Measurements from ENCODE around the gene FEZF1.

DNA sequence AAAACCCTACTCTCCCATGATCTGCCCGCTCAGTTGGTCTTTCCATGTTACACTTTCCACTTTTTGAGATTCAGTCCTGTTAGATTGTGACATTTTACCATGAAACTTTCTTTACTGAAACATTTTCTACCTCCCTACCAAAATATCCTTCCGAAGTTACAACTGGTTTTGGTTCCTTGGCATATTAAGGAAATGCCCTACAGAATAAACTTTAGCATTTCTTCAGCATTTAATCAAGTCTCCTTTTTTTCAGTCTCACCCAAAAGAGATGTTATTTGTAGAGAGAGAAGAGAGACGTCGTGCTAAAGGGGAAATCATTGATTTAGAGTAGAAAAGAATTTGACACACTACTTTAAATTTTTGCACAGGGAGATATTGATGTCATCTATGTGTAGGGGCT, 9.7 kb upstream of the FEZF1 start:
- TF ChIP-seq, protein P1, sequence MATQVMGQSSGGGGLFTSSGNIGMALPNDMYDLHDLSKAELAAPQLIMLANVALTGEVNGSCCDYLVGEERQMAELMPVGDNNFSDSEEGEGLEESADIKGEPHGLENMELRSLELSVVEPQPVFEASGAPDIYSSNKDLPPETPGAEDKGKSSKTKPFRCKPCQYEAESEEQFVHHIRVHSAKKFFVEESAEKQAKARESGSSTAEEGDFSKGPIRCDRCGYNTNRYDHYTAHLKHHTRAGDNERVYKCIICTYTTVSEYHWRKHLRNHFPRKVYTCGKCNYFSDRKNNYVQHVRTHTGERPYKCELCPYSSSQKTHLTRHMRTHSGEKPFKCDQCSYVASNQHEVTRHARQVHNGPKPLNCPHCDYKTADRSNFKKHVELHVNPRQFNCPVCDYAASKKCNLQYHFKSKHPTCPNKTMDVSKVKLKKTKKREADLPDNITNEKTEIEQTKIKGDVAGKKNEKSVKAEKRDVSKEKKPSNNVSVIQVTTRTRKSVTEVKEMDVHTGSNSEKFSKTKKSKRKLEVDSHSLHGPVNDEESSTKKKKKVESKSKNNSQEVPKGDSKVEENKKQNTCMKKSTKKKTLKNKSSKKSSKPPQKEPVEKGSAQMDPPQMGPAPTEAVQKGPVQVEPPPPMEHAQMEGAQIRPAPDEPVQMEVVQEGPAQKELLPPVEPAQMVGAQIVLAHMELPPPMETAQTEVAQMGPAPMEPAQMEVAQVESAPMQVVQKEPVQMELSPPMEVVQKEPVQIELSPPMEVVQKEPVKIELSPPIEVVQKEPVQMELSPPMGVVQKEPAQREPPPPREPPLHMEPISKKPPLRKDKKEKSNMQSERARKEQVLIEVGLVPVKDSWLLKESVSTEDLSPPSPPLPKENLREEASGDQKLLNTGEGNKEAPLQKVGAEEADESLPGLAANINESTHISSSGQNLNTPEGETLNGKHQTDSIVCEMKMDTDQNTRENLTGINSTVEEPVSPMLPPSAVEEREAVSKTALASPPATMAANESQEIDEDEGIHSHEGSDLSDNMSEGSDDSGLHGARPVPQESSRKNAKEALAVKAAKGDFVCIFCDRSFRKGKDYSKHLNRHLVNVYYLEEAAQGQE (IDR thresholded peaks at IDR 0.05; ENCODE audit: insufficient read depth in 1 of 2, low read depth in 2 of 2, low read length in 2 of 2) = no peak
- TF ChIP-seq TAF1 (IDR thresholded peaks at IDR 0.05; ENCODE audit: borderline replicate concordance, insufficient read depth, low read length) (no peak), FOXP2 (optimal IDR thresholded peaks at IDR 0.05; ENCODE audit: borderline replicate concordance, extremely low read depth, extremely low read length, insufficient read depth) (no peak)

All from PFSK-1 (cell line).